Measurements from ENCODE around the gene OR5D18. TPM values are rescaled to one million over a fixed set of nuclear protein-coding genes. Genes with fewer than 3 reads are reported as not detected.

OR5D18 gene
- total RNA-seq, 1 experiment from 2014 or later, result not detected

DNA sequence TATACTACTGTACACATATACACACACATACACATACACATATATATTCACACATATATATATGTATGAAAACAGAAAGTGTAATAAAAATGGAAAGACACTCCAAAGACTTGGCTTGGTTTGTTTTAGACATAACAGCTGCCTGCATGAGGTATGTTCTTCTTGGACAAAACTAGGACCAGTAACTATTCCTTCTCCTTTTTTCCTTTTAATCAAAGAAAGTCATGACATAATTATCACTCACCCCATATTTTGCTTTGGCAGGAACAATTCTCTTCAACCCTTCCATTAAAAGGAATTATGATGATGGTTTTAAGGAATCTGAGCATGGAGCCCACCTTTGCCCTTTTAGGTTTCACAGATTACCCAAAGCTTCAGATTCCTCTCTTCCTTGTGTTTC lies 24.2 kb upstream of the OR5D18 start, which contains the start of gene OR5D14:
Gene OR5D14 (plus strand): TSS at position 301 of the 400 bp plus-strand sequence. CDS start 0 bp downstream, at position 301.
- ATAC-seq (no peak), DNase-seq (ENCODE audit: low read depth, low spot score) (no peak)
- POLR2A ChIA-PET, result no interaction called here
- RAD21 ChIA-PET (ENCODE audit: low non-redundant PET in 1 of 2, low total read pairs in 2 of 2, uncharacterized antibody in 2 of 2, unreplicated experiment in 2 of 2), result no interaction called here
- Histone ChIP-seq H4K20me1 (ENCODE audit: insufficient read depth) (no peaks in the 10 kb centered on the region), H3K4me3 (replicated peaks in 1 of 2; ENCODE audit: low read depth in 1 of 2, low read length in 2 of 2) (no peak within 1 kb of the TSS), H3K4me1 (ENCODE audit: control insufficient read depth in 1 of 2, insufficient read depth in 2 of 2, low read length in 2 of 2) (no peaks in the 10 kb centered on the region), H3K4me2 (ENCODE audit: low read length) (no peak within 1 kb of the TSS), H3K9me3 (ENCODE audit: control insufficient read depth in 1 of 2, insufficient read depth in 1 of 2, low read depth in 1 of 2, low read length in 2 of 2) (peaks cover 8 to 12% of the 10 kb centered on the region in 2 experiments; a peak in 2 of 4 replicates), H3K9ac (ENCODE audit: low read length) (no peak within 1 kb of the TSS), H3K27me3 (ENCODE audit: insufficient read depth, low read length) (no peaks in the 10 kb centered on the region), H3K27ac (ENCODE audit: low read depth, low read length) (no peak within 1 kb of the TSS), H3K36me3 (ENCODE audit: control insufficient read depth in 1 of 2, insufficient read depth in 2 of 2, low read length in 2 of 2) (no peaks in the 10 kb centered on the region), H3K9me2 (ENCODE audit: insufficient read depth) (no peaks in the 10 kb centered on the region), H2AFZ (ENCODE audit: low read depth, low read length, poor library complexity, severe bottlenecking) (no peak within 1 kb of the TSS), H3K79me2 (ENCODE audit: insufficient read depth, low read length) (no peaks in the 10 kb centered on the region)
- TF ChIP-seq, protein P1, sequence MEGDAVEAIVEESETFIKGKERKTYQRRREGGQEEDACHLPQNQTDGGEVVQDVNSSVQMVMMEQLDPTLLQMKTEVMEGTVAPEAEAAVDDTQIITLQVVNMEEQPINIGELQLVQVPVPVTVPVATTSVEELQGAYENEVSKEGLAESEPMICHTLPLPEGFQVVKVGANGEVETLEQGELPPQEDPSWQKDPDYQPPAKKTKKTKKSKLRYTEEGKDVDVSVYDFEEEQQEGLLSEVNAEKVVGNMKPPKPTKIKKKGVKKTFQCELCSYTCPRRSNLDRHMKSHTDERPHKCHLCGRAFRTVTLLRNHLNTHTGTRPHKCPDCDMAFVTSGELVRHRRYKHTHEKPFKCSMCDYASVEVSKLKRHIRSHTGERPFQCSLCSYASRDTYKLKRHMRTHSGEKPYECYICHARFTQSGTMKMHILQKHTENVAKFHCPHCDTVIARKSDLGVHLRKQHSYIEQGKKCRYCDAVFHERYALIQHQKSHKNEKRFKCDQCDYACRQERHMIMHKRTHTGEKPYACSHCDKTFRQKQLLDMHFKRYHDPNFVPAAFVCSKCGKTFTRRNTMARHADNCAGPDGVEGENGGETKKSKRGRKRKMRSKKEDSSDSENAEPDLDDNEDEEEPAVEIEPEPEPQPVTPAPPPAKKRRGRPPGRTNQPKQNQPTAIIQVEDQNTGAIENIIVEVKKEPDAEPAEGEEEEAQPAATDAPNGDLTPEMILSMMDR (IDR thresholded peaks at IDR 0.05 in 2 of 3, conservative IDR thresholded peaks at IDR 0.05 in 1 of 3; ENCODE audit: borderline replicate concordance in 1 of 3, insufficient read depth in 1 of 3, low read depth in 2 of 3, low read length in 2 of 3), result no peak
- no peak for TF ChIP-seq SP1 (IDR thresholded peaks at IDR 0.05; ENCODE audit: low read depth)
- TF ChIP-seq ELF1 (IDR thresholded peaks at IDR 0.05; ENCODE audit: borderline replicate concordance, low read depth), result no peak
- no peak for TF ChIP-seq FOSL1 (IDR thresholded peaks at IDR 0.05; ENCODE audit: low read depth)
- no peak for TF ChIP-seq POLR2AphosphoS5 (IDR thresholded peaks at IDR 0.05; ENCODE audit: low read depth, low read length)
- TF ChIP-seq RAD21 (IDR thresholded peaks at IDR 0.05; ENCODE audit: low read depth), result no peak
- CTCF ChIA-PET, result no interaction called here
- intact Hi-C loops (cut with micrococcal nuclease), result no loop called here
- BruUV-seq (replicated peaks), result no TSS peak

- intact Hi-C loops (cut with micrococcal nuclease), result no loop called here
- ATAC-seq (no peak), DNase-seq (ENCODE audit: low read depth, low spot score) (no peak)
- H3K9me3 ChIP-seq (ENCODE audit: control insufficient read depth in 1 of 2, insufficient read depth in 1 of 2, low read depth in 1 of 2, low read length in 2 of 2), result peaks cover 14 to 23% of the 10 kb centered on the region in 2 experiments; a peak in 2 of 4 replicates
- H3K79me2 ChIP-seq (ENCODE audit: insufficient read depth, low read length), result no peaks in the 10 kb centered on the region
- BruUV-seq (replicated peaks), result no TSS peak
- H3K36me3 ChIP-seq (ENCODE audit: control insufficient read depth in 1 of 2, insufficient read depth in 2 of 2, low read length in 2 of 2), result no peaks in the 10 kb centered on the region
- no peaks in the 10 kb centered on the region for H3K27me3 ChIP-seq (ENCODE audit: insufficient read depth, low read length)
- H2AFZ ChIP-seq (ENCODE audit: low read depth, low read length, poor library complexity, severe bottlenecking), result no peak overlapping the region
- H3K4me2 ChIP-seq (ENCODE audit: low read length), result no peak overlapping the region
- RAD21 ChIA-PET (ENCODE audit: low non-redundant PET in 1 of 2, low total read pairs in 2 of 2, uncharacterized antibody in 2 of 2, unreplicated experiment in 2 of 2), result no interaction called here
- H3K4me3 ChIP-seq (replicated peaks in 1 of 2; ENCODE audit: low read depth in 1 of 2, low read length in 2 of 2), result no peak overlapping the region
- no peaks in the 10 kb centered on the region for H3K4me1 ChIP-seq (ENCODE audit: control insufficient read depth in 1 of 2, insufficient read depth in 2 of 2, low read length in 2 of 2)
- H3K9ac ChIP-seq (ENCODE audit: low read length), result no peak overlapping the region
- CTCF ChIA-PET, result no interaction called here
- H3K9me2 ChIP-seq (ENCODE audit: insufficient read depth), result no peaks in the 10 kb centered on the region
- POLR2A ChIA-PET, result no interaction called here
- no peak overlapping the region for H3K27ac ChIP-seq (ENCODE audit: low read depth, low read length)
- H4K20me1 ChIP-seq (ENCODE audit: insufficient read depth), result no peaks in the 10 kb centered on the region; the same call in 1 of the 2 replicates
- no peak for TF ChIP-seq REST (IDR thresholded peaks at IDR 0.05; ENCODE audit: low read depth)
- TF ChIP-seq CEBPB (IDR thresholded peaks at IDR 0.05; ENCODE audit: low read depth), result no peak
- TF ChIP-seq CBX3 (IDR thresholded peaks at IDR 0.05; ENCODE audit: low read depth), result no peak
- TF ChIP-seq SRF (IDR thresholded peaks at IDR 0.05; ENCODE audit: low read depth), result no peak
- TF ChIP-seq EZH2 (IDR thresholded peaks at IDR 0.05), result no peak
- no peak for TF ChIP-seq EZH2phosphoT487 (IDR thresholded peaks at IDR 0.05; ENCODE audit: borderline replicate concordance)
- TF ChIP-seq EGR1 (IDR thresholded peaks at IDR 0.05; ENCODE audit: low read depth), result no peak
- TF ChIP-seq FOSL1 (IDR thresholded peaks at IDR 0.05; ENCODE audit: low read depth), result no peak
- TF ChIP-seq JUND (IDR thresholded peaks at IDR 0.05), result no peak
- TF ChIP-seq RAD21 (IDR thresholded peaks at IDR 0.05; ENCODE audit: low read depth), result no peak
- no peak for TF ChIP-seq ATF3 (IDR thresholded peaks at IDR 0.05)
These were observed 13.2 kb upstream of the OR5D18 start for GRCh38 chr11:55806248-55806647.
